GM18870 (cell line): ENCODE results near the gene ADAMTS15.

ENCODE experiments used
- ATAC-seq: cut with Tn5 transposase; IDR thresholded peaks from one replicate; pipeline ENCODE4 v1.9.1; 2021; ENCODE audit warnings: moderate library complexity; ENCODE audit not compliant: unreplicated experiment

ADAMTS15 gene

DNA sequence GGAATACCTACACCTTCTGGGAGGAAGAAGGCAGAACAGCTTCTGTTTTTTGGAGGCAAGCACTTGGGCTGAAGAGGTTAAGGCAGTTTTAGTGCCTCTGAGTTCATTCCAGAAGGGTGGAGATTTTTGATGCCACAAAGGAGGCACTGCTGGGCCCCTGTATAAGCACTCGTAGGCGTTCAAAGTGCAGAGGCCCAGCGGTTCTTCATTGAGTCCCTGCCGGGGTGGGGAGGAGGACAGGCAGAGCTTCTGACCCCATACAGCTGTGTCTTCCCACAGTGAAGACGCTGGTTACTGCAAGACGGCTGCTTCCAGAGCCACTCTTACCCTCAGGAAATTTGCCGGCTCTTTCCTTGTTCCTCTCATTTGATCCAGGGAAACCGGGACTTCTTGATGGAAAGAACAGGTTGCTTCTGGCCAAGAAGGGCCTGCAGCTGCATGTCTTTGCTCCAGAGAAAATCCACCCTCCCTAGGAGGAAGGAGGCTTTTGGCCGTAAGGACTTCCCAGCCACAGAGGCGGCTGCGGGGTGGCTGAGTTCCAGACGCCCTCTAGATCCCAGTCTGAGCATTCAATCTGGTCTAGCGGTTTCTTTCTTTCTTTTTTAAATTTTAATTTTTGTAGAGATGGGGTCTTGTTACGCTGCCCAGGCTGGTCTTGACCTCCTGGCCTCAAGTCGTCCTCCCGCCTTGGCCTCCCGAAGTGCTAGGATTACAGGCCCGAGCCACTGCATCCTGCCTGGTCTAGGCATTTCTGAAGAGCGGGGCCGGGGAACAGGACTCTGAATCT is 9.4 kb downstream of the ADAMTS15 start:
- no peak for ATAC-seq

DNA sequence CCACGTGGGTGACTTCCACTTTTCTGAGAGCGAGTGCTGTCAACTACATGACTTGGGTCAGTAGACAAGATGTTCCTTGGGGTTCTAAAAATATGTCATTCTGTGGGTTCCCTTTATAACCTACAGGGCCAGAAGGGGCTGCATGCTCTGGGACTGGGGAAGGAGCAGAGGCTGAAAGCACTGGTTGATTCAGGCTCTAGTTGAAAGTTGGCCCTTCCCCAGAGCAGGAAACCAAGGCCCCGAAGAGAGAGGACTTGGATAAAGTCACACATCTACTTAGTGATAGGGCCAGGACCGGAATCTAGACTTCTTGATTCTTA is 9.9 kb downstream of the ADAMTS15 start:
- ATAC-seq: no peak

DNA sequence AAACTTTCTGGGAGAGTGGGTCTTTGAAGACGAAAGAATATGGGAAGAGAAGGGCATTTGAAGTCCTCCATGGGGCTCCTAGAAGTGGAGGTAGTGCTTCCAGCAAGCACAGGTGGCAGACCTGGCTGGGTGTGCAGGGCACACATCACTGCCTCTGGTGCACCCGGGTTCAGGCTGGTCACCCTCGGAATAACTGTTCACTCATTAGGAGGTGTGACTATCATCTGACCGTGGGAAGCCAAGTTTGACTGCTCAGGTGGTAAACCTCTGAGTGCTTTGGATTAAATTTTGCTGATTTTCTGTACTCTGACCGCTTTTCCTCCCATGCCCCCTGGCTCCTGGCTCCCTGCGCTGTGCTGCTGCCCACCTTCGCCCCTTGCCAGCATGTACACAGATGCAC is 11.1 kb downstream of the ADAMTS15 start:
- ATAC-seq: no peak

DNA sequence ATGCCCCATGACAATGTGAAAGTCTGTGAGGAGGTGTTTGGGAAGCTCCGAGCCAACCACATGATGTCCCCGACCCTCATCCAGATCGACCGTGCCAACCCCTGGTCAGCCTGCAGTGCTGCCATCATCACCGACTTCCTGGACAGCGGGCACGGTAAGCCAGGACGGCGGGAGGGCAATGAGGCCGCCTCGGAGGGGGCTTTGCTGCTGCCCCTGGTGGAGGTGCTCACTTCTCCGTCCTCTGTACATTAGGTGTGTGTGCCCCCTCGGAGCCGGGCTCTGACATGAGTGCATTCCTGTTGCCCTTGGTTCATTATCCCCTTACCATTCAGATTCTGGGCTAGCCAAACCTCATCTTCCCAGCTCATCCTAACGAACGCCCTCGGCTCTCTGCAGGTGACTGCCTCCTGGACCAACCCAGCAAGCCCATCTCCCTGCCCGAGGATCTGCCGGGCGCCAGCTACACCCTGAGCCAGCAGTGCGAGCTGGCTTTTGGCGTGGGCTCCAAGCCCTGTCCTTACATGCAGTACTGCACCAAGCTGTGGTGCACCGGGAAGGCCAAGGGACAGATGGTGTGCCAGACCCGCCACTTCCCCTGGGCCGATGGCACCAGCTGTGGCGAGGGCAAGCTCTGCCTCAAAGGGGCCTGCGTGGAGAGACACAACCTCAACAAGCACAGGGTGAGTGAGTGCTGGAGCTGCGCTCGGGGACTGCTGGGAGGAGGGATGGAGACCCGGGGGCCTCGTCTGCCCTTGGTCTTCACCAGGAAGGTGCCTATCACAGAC is 13.8 kb downstream of the ADAMTS15 start:
- ATAC-seq: no peak

DNA sequence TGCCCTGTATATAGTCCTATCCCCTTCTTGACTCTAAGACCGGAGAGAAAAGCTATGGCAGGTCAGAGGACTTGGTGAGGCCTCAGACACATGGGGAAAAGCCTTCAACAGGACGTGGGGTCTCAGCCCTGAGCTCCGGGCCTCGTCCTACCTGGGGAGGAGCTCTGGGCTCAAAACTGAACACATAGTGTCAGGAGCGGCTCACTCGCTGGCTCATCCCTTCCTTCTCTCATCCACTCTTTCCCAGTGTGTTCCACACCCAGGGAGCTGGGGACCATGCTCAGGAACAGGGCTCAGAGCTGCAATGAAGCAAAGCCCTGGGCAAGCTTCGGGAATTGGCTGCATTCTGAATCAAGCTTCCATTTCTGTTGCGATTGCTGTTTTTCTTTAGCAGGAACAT is 14.5 kb downstream of the ADAMTS15 start:
- ATAC-seq: no peak

DNA sequence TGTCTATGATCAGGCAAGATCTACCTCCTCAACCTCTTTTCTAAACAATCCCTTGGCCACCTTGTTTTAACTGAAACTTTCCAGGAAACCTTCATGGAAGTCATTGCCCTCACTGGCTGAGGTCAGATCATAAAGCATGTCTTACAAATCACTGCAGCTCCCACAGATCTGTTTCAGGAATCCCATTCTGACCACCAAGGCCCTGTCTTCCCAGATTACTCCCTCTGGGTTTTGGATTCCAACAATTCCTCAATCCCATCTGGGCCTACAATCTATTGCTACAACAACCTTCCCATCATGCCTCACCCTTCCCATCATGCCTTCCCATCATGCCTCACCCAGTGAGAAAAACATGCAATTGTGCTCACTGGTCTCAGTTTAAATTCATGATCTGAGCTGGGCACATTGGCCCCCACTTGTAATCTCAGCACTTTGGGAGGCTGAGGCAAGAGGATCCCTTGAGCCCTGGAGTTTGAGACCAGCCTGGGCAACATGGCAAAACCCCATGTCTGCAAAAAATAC is 15.9 kb downstream of the ADAMTS15 start:
- no peak for ATAC-seq

DNA sequence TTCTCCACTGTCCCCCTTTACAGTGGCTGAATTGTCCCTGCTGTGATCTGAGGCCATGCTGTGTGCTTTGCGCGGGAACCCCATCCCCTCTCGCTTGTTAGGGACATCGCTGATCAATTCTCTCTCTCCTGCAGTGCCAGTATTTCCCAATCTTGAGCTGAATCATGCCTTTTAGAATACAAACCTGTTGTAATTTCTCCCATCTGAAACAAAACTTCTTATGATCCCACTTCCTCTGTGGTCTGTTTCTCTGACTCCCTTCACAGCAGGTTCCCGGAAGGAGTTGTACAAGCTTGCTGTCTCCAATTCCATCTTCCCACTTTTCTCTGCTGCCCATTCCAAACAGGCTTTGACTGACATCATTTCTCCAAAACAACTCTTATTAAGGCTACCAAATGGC is 16.8 kb downstream of the ADAMTS15 start:
- no peak for ATAC-seq

DNA sequence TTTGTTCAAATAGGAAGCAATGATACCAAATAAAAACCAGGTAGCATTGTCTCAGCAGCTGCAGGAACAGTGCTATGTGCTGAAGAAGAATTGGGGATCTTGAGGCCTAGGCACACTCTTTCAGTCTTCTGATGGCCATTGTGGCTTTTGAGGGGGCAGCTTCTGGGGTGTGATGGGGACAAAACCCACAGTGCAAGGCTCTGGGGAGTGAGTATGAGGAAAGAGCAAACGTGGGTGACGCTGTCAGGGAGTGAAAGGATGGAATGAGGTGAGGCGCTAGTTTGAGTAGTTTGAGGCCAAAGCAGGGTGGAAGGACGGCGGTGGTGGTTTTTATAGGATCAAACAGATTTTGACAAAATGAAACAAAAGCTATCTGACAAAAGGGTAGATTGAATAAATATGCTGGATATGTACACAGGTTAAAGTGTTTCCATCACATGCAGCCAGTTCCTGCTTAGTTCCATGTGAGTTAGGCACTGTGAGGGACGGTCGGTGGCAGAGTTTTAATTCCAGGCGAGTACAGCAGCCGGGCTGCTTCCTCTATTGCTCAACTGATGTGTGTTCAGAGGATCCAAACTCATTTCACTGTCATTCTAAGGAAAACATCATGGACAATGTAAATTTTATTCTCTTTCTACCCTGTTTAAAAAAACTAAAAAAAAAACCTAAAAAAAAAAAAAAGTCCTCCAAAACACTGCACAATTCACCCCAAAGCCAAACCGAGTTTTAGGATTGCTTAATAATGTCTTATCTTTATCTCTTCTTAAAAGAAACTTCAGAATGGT is 18.9 kb downstream of the ADAMTS15 start:
- no peak for ATAC-seq

DNA sequence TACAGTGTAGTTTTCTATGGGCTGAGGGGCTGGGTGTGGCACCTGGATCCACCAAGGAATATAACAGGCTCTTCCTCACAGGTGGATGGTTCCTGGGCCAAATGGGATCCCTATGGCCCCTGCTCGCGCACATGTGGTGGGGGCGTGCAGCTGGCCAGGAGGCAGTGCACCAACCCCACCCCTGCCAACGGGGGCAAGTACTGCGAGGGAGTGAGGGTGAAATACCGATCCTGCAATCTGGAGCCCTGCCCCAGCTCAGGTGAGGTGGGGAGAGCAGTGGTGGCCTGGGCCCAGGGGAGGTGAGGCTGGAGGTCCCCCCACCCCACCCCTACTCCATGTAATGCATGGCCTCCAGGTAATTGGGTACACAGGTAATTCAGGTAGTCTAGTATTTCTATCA is 20.7 kb downstream of the ADAMTS15 start:
- no peak for ATAC-seq

DNA sequence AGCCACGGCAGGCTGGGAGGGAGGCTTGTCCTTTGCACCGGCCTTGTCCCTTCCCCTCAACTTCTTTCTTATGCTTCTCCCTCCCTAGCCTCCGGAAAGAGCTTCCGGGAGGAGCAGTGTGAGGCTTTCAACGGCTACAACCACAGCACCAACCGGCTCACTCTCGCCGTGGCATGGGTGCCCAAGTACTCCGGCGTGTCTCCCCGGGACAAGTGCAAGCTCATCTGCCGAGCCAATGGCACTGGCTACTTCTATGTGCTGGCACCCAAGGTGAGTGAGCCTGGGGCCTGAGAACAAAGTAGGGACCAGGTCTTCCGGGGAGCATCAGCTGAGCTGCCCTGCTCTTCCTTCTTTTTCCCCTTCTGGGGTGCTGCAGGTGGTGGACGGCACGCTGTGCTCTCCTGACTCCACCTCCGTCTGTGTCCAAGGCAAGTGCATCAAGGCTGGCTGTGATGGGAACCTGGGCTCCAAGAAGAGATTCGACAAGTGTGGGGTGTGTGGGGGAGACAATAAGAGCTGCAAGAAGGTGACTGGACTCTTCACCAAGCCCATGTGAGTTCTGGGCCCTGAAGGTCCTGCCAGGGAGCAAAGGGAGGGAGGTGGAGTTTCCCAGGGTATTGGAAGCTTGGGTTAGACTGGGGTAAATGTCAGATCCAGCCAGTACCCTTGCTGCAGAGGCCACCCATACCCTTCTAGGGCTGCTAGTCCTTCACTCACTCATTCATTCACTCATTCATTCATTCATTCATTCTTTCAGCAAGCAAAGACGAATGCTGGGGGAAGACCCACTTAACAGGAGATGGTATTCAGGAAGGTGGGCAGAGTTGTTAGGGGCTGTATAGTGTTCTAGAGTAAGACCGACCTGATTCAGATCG is 22.6 kb downstream of the ADAMTS15 start:
- no peak for ATAC-seq

DNA sequence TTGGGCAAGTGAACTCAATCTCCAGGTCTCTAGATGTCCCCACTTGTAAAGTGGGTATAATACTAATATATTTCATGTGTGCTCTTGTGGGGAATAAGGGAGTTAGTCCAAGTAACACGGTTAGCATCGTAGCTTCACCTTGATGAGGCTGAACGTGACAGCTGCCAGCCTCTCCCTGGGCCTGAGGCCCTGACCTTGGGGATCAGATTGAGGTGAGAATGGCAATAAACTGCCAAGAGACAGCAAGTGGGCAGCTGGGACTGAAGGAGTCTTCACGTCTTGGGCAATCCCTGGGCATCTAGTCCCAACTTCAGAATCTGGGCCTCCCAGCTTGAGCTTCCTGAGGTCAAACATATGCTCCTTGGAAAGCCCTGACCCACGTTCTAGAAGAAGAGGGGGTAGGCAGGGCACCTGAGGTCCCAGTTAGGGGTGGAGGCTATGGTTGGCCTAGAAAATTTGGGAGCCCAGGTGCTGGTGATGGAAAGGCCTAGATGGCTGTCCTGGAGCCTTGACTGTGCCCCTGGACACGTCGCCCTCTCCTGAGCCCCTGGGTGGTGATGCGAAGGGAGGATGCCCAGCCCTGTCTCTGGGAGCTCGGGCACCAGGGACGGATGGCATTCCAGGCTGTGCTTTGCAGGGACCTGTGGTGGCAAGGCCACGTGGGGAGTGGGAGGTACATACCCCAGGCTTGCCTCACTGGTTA is 23.4 kb downstream of the ADAMTS15 start:
- ATAC-seq: no peak

DNA sequence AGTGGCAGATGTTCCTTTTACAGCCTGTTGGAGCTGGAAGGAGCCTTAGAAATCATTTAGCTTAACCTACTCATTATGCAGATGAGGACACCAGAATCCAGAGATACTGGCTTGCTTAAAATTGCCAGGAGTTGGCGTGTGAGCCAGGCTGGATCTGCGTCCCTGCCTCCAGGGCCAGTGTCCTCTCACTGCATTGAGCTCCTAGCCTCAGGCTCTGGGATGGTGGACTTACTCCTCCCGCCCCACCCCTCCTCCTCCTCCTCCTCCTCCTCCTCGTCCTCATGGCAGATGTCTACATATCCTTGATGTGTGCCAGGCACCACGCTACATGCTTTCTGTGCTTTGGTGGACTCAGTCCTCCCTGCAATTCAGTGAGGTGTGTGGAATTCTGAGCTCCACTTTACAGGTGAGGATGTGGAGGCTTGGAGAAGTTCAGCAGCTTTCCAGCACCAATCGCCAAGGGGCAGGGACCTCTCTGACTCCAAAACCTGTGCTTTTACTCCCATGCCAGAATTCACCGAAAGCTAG is 24.1 kb downstream of the ADAMTS15 start:
- ATAC-seq: no peak

DNA sequence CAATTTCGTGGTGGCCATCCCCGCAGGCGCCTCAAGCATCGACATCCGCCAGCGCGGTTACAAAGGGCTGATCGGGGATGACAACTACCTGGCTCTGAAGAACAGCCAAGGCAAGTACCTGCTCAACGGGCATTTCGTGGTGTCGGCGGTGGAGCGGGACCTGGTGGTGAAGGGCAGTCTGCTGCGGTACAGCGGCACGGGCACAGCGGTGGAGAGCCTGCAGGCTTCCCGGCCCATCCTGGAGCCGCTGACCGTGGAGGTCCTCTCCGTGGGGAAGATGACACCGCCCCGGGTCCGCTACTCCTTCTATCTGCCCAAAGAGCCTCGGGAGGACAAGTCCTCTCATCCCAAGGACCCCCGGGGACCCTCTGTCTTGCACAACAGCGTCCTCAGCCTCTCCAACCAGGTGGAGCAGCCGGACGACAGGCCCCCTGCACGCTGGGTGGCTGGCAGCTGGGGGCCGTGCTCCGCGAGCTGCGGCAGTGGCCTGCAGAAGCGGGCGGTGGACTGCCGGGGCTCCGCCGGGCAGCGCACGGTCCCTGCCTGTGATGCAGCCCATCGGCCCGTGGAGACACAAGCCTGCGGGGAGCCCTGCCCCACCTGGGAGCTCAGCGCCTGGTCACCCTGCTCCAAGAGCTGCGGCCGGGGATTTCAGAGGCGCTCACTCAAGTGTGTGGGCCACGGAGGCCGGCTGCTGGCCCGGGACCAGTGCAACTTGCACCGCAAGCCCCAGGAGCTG is 24.8 kb downstream of the ADAMTS15 start:
- no peak for ATAC-seq

DNA sequence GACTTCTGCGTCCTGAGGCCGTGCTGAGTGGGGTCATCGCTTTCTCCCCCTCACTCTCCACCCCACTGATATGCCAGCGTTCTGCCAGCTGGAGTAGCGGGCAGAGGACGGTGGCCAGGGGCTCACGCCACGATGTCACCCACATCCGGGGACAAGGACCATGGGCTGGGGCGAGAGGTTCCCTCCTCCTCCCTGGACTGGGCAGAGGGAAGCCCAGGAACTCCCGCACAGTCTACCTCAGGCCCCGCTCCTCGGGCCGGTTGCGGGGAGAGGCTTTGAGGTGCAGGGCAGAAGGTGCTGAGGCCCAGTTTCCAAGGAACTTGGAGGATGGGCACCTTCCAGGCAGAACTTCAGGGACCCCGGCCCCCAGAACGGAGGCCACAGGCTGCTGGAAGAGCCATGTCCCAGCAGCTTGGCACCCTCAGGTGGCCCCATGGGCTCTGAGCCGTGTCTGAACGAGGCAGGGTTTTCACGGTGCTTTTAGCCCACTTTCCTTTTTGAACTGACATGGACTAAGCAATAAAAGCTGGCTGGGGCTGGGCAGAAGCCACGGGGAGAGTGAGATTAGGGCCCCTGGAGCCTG is 25.4 kb downstream of the ADAMTS15 start:
- no peak for ATAC-seq

DNA sequence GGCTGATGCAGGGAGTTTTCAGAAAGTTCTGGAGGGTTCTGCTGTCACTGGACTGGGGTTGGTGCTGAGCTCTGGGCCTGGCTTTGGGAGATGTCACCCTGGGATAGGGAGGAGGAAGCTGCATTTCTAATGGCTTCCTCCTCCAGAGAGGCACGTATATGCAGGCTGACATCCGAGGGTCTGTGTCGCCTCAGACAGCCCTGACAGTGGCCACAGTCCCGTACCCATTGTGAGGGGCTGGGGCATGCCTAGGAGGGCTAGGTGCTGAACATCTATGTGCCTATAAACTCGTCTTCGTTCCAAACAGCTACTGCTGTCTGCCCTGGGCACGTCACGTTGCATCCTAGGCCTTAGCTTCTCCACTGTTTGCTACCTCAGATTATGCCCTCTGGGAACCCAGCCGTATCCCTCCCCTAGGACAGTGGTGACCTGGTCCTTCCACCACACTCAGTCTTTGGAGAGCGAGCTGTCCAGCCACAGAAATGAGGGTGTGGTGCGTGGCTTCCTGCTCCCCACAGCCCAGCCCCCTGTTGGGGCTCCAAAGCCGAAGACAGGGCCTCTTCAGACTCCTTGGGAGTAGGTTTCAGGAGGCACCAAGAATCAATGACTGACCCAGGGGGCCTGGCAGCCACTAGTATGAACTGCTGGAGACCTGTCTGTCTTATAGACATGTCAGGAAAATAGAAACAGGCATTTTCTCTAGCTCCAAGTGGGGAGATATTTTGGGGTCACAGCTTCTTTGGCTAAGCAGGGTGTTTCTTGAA is 26.4 kb downstream of the ADAMTS15 start:
- ATAC-seq: no peak

DNA sequence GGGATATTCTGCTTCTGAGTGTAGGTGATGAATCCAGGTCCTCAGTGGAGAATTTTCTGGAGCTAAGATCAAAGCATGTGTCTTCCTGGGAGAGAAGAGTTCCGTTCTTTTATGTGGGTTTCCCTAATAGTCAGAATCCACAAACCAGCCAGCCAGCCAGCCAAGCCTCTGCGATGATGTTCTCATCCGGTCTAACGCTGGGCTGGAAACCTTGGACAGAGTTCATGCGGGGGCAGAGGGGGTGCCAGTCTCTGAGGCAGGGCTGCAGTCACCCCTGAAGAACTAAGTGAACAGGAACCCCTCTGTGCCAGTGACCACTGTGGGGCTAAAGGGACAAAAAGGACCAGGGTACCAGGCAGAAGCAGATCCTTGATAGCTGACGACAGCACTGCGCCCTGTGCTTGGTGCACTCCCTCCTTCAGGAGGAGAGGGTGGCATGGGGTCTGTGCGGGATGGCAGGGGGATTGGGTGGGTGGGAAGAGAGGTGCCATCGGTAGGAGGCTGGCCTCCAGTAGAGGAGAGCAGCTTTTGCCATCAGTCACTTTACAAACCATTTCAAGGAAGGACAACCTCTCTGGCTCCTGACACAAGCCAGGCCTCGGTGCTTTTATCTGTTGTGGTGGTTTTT is 27.1 kb downstream of the ADAMTS15 start:
- ATAC-seq: no peak

DNA sequence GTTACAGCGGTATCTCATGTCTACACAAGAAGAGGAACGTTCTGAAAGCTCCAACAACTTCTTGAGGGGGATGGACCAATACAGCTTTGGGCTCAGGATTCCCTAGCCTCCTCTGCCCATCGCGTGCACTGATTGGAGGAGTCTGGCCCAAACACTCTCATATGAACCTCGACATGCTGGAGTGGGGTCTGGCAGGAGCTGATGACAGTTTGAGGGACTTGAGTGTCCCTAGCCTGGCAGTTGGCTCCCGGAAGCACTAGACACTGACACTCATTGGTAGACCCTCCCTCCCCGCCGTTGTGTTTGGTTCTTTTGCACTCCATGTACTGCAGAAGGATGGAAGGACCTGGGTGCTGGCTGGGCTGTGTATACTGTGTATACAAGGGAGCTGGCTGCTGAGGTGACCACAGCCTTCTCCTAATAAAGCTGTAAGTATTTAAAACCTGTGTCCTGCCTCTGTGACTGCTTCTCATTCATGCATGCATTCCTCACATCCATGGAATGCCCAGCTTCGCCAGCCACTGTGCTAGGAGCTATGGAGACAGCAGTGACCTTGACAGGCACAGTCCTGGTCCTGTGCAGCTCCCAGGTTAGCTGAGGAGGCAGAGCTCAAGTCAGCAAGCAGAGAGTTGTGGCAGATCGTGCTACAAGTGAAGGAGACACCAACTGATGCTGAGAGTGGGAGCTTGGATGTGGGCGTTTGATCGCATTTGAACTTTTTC is 27.9 kb downstream of the ADAMTS15 start:
- ATAC-seq: no peak
